Lower lobe of right lung (tissue), 2 donors: ENCODE data around the gene ENDOG. TPM values are rescaled to one million over a fixed set of nuclear protein-coding genes. Genes with fewer than 3 reads are reported as not detected.
"Not testable (repeated sequence)": the region's sequence is repeated elsewhere in the genome, so short reads cannot be mapped to it uniquely, and the experiment has no call there.

Experiments
- ATAC-seq, 2 donors: fragments of 200-7000 bp; cut with Tn5 transposase; one replicate each; pipeline ENCODE4 v1.9.1; 2020 to 2022; ENCODE audit warnings: mild to moderate bottlenecking in 2 of 2, moderate library complexity in 2 of 2
- DNase-seq: peaks from one replicate; pipeline ENCODE4 v3.0.0-alpha.2; 2020
- H3K27ac ChIP-seq: fragments of 200-600 bp; one replicate; pipeline ENCODE4 v1.8.0; 2022
- H3K27me3 ChIP-seq: fragments of 200-600 bp; one replicate; pipeline ENCODE4 v1.8.0; 2022; ENCODE audit warnings: low read depth
- H3K36me3 ChIP-seq: fragments of 200-600 bp; one replicate; pipeline ENCODE4 v1.8.0; 2022; ENCODE audit warnings: mild to moderate bottlenecking
- H3K4me1 ChIP-seq: fragments of 200-600 bp; one replicate; pipeline ENCODE4 v1.8.0; 2022
- H3K4me3 ChIP-seq: fragments of 200-600 bp; one replicate; pipeline ENCODE4 v1.8.0; 2022; ENCODE audit warnings: mild to moderate bottlenecking
- H3K9me3 ChIP-seq: fragments of 200-600 bp; one replicate; pipeline ENCODE4 v1.8.0; 2022
- CTCF ChIP-seq: fragments of 200-600 bp; IDR thresholded peaks from one replicate; pipeline ENCODE4 v1.8.0; 2022; ENCODE audit warnings: antibody characterized with exemption, mild to moderate bottlenecking
- intact Hi-C: fragments of 100-400 bp; cut with DNase I; formaldehyde crosslinking; loops from one replicate; pipeline ENCODE4 v1.11.0; 2022
- total RNA-seq: library from RNA; stranded (reverse); fragmentation: NEBNext Ultra II Directional; extraction: Animal tissue kit (Norgen Biotek cat#: 25700); gene quantifications from one replicate; pipeline ENCODE4 v1.2.1, GENCODE V29; 2021
- donor health status: DM: no; HTN: yes; CAD: no; lungs with severe emphysema.

The ENDOG gene
- total RNA-seq, 1 donor from 2014 or later, result 21.5 TPM

- TF ChIP-seq CTCF, result no peak
- Histone ChIP-seq H3K9me3 (no peaks in the 10 kb centered on the region), H3K27me3 (no peaks in the 10 kb centered on the region), H3K36me3 (peaks cover 4% of the 10 kb centered on the region), H3K4me3 (no peak overlapping the region), H3K27ac (no peak overlapping the region), H3K4me1 (no peaks in the 10 kb centered on the region)
- DNase-seq (peak; percentile 8), ATAC-seq (peak; percentile 19 to 46)
- intact Hi-C loops, result no loop called here
Measured at GRCh38 chr9:128845186-128845931, 27.1 kb downstream of the ENDOG start.

- Histone ChIP-seq H3K27ac (no peak overlapping the region), H3K27me3 (no peaks in the 10 kb centered on the region), H3K4me3 (no peak overlapping the region), H3K36me3 (peaks cover 4% of the 10 kb centered on the region), H3K9me3 (peaks cover 4% of the 10 kb centered on the region), H3K4me1 (no peaks in the 10 kb centered on the region)
- intact Hi-C loops, result no loop called here
- TF ChIP-seq CTCF, result no peak
- DNase-seq (peak; percentile 14), ATAC-seq (no peak)
Measured at GRCh38 chr9:128846680-128847030, 28.4 kb downstream of the ENDOG start.

GRCh38 chr9:128847803-128848202, 29.5 kb downstream of the ENDOG start:
- ATAC-seq (no peak), DNase-seq (no peak)
- no peaks in the 10 kb centered on the region for H3K4me1 ChIP-seq
- no peak overlapping the region for H3K4me3 ChIP-seq
- H3K27me3 ChIP-seq, result no peaks in the 10 kb centered on the region
- peaks cover 4% of the 10 kb centered on the region for H3K9me3 ChIP-seq
- TF ChIP-seq CTCF, result no peak
- no peaks in the 10 kb centered on the region for H3K36me3 ChIP-seq
- intact Hi-C loops, result no loop called here
- no peak overlapping the region for H3K27ac ChIP-seq

- ATAC-seq, H3K9me3 ChIP-seq, H3K27ac ChIP-seq, H3K27me3 ChIP-seq, DNase-seq, H3K36me3 ChIP-seq, H3K4me3 ChIP-seq, H3K4me1 ChIP-seq, intact Hi-C loops: not testable (repeated sequence)
Measured at GRCh38 chr9:128851024-128851423, 32.7 kb downstream of the ENDOG start.

- peak; percentile 20 for DNase-seq
- ATAC-seq, H3K36me3 ChIP-seq, H3K4me3 ChIP-seq, H3K9me3 ChIP-seq, H3K4me1 ChIP-seq, intact Hi-C loops, H3K27me3 ChIP-seq, H3K27ac ChIP-seq: not testable (repeated sequence)
- TF ChIP-seq CTCF, result peak; percentile 58
Measured at GRCh38 chr9:128851779-128852600, 33.7 kb downstream of the ENDOG start.

- intact Hi-C loops, H3K4me3 ChIP-seq, H3K27me3 ChIP-seq, H3K9me3 ChIP-seq, H3K36me3 ChIP-seq, H3K4me1 ChIP-seq, H3K27ac ChIP-seq, DNase-seq, ATAC-seq: not testable (repeated sequence)
Measured at GRCh38 chr9:128852646-128853045, 34.3 kb downstream of the ENDOG start.

- H3K4me3 ChIP-seq, ATAC-seq, H3K4me1 ChIP-seq, H3K27me3 ChIP-seq, H3K9me3 ChIP-seq, H3K27ac ChIP-seq, intact Hi-C loops, H3K36me3 ChIP-seq: not testable (repeated sequence)
- DNase-seq, result peak; percentile 19
Measured at GRCh38 chr9:128854454-128854853, 36.2 kb downstream of the ENDOG start.

GRCh38 chr9:128858476-128858875, 40.2 kb downstream of the ENDOG start:
- H3K4me3 ChIP-seq, intact Hi-C loops, ATAC-seq, H3K9me3 ChIP-seq, H3K27ac ChIP-seq, H3K4me1 ChIP-seq, H3K36me3 ChIP-seq, H3K27me3 ChIP-seq: not testable (repeated sequence)
- DNase-seq, result peak; percentile 6
